GM18873 (cell line): ENCODE data around the gene SLC34A3.
"Not testable (repeated sequence)": the region's sequence is repeated elsewhere in the genome, so short reads cannot be mapped to it uniquely, and the experiment has no call there.

Source experiments
- ATAC-seq: cut with Tn5 transposase; IDR thresholded peaks from one replicate; pipeline ENCODE4 v1.9.1; 2021; ENCODE audit warnings: mild to moderate bottlenecking, moderate library complexity, moderate number of reproducible peaks; ENCODE audit not compliant: unreplicated experiment, low FRiP score

Gene SLC34A3

GRCh38 chr9:137227853-137228505 lies 2.7 kb upstream of the SLC34A3 start:
- ATAC-seq: no peak

GRCh38 chr9:137228506-137228967 lies 2.2 kb upstream of the SLC34A3 start:
- ATAC-seq: no peak

GRCh38 chr9:137228968-137229896 lies 1.5 kb upstream of the SLC34A3 start:
- ATAC-seq: no peak

- ATAC-seq: no peak
Observed at GRCh38 chr9:137229903-137230704, 597 bp upstream of the SLC34A3 start.

- no peak for ATAC-seq
Observed at GRCh38 chr9:137231372-137232039, 805 bp downstream of the SLC34A3 start.

- ATAC-seq: no peak
Observed at GRCh38 chr9:137232101-137232500, 1.4 kb downstream of the SLC34A3 start.

GRCh38 chr9:137232510-137232909 lies 1.8 kb downstream of the SLC34A3 start:
- ATAC-seq: no peak

- ATAC-seq: no peak
Observed at GRCh38 chr9:137233143-137233980, 2.7 kb downstream of the SLC34A3 start.

- ATAC-seq: no peak
Observed at GRCh38 chr9:137234055-137234697, 3.5 kb downstream of the SLC34A3 start.

- no peak for ATAC-seq
Observed at GRCh38 chr9:137234758-137235423, 4.2 kb downstream of the SLC34A3 start.

GRCh38 chr9:137235424-137236237 lies 4.9 kb downstream of the SLC34A3 start:
- no peak for ATAC-seq

GRCh38 chr9:137236238-137236935 lies 5.7 kb downstream of the SLC34A3 start:
- no peak for ATAC-seq

- no peak for ATAC-seq
Observed at GRCh38 chr9:137236936-137237421, 6.3 kb downstream of the SLC34A3 start.

GRCh38 chr9:137237759-137238726 lies 7.3 kb downstream of the SLC34A3 start:
- ATAC-seq: no peak

GRCh38 chr9:137239541-137240200 lies 9.0 kb downstream of the SLC34A3 start:
- ATAC-seq: not testable (repeated sequence)
